ENCODE results near the gene JMJD7.

JMJD7 gene

GRCh38 chr15:41822957-41823356 is 4.9 kb upstream of the JMJD7 start:
- DNase-seq: no peak

DNA sequence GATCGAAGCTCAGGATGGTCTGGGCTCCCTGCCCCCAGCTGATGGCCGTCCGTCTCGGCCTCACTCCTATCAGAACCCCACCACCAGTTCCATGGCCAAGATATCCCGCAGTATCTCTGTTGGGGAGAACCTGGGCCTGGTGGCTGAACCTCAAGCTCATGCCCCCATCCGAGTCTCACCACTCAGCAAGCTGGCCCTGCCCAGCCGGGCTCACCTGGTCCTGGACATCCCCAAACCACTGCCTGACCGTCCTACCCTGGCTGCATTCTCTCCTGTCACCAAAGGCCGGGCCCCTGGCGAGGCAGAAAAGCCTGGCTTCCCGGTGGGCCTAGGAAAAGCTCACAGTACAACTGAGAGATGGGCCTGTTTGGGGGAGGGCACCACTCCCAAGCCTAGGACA is 4.4 kb upstream of the JMJD7 start:
- DNase-seq: no peak

DNA sequence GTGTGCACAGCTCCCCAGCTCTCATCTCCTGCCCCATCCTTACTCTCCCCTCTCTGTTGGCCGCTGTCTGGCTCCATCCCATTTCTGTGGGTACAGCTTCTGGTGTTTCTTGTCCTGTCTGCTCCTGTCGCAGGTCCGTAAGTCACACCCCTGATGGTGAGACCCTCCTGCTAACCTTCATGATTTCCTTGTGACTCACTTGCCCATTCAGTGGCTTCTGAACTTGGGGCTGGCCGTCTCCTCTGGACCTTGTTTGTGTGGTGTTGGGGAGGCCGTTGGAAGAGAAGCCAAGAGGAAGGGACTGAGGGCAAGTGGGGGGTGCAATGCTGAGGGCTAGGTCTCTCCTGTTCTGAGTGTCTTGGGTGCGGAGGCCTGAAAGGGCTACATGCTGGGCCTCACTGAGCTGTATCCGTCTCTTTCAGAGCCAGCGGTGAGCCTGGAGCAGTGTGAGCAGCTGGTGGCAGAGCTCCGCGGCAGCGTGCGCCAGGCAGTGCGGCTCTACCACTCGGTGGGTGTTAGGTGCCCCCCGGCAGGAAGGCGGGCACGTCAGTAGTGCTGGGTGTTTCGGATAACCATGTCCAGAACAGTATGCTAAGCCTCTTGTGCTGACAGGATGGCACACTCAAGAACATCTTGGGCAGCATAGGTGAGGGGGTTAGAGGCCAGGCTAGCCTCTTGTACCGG is 3.7 kb upstream of the JMJD7 start:
- no peak for DNase-seq

DNA sequence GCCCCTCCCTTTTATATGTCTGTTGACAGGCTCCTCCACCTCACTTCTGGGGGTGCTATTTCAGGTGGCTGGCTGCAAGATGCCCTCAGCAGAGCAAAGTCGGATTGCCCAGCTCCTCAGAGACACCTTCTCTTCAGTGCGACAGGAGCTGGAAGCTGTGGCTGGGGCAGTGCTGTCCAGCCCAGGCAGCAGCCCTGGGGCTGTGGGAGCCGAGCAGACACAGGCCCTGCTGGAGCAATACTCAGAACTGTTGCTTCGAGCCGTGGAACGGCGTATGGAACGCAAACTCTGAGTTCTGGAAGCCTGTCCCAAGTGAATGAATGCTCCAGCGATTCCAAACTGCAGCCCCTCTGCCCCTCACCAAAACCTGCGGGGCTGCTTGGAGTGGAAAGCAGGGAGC is 2.7 kb upstream of the JMJD7 start:
- DNase-seq: no peak

DNA sequence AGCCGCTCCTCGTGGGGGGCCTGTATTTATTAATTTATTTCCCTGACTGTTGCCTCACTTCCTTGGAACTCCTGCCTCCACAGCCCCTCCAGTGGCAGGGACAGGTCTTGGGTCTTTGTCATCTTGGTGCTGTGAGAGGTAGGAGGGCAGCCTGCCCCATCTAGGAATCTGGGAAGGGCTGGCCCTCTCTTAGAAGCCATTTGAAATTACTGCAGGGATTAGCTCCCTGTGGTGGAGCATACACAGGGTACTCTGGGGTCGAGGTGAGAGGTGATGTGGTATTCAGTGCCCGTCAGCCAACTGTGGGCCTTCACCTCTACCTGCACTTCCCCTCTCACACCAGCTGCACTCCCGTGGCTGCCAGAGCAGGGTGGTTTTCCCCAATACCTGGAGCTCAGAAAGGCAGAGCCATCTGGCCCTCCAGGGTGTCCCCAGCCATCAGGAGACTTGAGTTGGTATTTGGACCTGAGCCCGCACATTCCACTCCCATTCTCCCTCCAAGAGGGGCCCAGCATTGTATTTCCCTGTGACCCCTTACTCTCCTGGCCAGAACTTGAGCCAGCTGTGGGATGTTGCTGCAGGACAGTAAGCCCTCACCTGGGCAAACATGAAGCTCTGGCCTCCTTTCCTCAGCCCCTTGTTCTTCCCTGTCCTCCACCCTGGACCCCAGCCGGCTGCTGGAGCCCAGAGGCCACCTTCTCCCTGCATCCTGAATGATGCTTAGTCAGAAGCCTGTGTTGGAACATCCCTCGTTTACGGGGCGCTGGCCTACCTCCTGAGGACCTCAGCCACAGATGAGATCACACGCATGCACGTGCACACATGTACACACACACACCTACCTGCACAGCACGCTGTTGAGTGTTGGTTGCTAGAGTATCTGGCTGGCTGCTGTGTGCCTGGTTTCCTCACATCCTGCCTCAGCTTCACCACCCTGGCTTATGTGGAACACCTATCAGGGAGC is 2.0 kb upstream of the JMJD7 start:
- DNase-seq: no peak

DNA sequence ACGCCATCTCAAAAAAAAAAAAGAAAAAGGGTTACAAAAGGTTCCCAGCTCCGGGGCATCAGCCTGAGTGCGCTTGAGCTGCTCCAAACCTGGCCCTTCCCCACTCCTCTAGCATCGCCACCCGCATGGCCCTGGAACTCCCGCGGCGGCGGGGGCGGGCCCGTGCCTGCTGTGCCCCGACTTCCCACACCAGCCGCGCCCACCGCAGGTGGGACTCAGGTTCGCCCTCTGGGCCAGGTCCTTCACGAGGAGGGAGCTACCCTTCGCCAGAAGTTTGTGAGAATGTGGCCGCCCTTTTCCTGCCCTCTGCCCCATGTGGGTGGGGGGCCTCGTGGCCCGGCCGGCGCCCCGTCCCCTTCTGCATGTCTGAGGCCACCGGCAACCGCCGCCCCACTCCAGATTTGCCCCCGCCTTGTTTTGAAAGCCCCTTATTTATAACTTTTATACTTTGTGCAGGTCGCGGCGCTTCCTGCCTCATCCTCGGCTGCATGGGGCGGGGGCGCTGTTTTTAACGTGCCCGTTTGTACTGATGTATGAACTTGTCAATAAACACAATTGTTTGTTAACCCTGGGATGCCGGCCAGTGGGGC is 507 bp upstream of the JMJD7 start:
- DNase-seq: peak in 1 of 2 donors; percentile 17

DNA sequence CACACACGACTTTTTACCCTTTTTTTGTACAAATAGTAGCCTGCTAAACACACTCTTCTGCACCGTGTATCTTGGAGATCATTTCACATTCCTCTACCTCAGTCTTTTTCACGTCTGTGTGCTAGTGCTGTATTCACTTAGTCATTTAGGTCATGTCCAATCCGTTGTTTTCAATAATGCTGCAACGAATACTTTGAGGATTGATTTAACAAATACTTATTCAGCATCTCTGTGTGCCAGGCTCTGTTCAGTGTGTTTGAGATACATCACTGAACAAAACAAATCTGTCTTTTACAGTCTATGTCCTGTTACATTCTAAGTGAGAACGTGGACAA is 882 bp downstream of the JMJD7 start:
- DNase-seq: no peak

GRCh38 chr15:41829959-41830646 is 2.2 kb downstream of the JMJD7 start:
- DNase-seq: no peak

GRCh38 chr15:41831291-41831690 is 3.4 kb downstream of the JMJD7 start:
- peak; percentile 21 to 50 for DNase-seq

- DNase-seq: no peak
These were observed 4.3 kb downstream of the JMJD7 start for GRCh38 chr15:41832208-41832607.

DNA sequence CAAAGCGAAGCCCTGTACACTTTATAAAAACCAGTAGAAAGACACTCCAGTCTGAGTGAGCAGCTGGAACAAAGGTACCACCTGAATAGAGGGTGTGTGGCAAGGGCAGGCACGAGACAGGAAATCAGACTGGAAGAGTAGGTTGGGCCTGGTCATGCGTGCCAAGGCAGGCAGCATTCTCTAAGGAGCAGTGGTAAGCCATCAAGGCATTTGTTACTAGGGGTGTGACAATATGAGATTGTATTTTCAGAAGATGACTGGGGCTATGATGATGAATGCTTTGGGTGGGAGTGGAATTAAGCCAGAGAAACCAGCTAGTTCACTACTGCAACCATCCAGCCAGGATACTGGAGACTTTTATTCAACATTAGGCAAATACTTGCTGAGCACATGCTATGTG is 5.0 kb downstream of the JMJD7 start:
- DNase-seq: no peak

DNA sequence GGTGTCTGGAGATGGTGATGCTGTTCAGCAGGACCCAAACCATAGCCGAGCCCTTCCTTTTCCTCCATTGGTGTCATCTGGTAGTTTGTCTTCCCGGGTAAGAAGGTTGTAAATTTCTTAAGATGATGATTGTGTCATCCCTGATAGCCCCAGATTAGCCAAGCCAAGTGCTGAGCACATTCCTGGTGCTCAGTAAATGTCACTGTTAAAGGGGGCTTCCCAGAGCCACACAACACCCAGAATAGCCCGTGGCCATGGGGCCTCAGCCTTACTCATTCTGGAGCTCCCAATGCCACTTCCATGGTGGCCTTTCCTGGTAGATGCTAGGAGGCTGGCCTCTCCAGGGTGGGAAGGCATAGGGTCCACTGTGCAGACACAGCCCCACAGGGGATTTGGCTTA is 6.2 kb downstream of the JMJD7 start:
- DNase-seq: no peak

- no peak for DNase-seq
These were observed 8.2 kb downstream of the JMJD7 start for GRCh38 chr15:41836073-41836472.

DNA sequence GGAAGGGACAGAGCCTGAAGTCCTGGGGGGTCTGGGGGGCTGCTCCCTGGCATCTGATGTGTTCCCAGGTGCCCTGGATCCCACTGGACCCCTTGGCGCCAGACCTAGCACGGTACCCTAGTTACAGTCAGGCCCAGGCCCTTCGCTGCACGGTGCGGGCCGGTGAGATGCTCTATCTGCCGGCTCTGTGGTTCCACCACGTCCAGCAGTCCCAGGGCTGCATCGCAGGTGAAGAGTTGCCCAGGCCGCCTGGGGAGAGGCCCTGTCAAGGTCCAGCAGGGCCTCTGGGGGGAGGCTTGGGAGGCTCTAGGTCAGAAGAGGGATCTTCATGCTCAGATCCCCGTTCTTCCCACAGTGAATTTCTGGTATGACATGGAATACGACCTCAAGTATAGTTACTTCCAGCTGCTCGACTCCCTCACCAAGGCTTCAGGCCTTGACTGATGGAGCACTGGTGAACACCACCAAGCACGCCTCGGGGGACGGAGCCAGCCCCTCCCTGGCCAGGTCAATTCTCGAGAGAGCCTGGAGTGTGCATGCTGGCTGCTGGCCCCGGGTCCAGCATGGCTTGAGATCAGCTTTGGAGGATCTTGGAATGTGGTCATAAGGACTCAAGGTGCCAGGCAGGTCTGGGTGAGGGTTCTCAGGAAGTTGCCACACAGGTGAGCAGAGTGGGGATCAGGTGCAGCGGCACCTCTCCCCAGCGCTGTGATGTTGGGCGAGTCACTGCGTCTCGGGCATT is 9.0 kb downstream of the JMJD7 start:
- DNase-seq: no peak

DNA sequence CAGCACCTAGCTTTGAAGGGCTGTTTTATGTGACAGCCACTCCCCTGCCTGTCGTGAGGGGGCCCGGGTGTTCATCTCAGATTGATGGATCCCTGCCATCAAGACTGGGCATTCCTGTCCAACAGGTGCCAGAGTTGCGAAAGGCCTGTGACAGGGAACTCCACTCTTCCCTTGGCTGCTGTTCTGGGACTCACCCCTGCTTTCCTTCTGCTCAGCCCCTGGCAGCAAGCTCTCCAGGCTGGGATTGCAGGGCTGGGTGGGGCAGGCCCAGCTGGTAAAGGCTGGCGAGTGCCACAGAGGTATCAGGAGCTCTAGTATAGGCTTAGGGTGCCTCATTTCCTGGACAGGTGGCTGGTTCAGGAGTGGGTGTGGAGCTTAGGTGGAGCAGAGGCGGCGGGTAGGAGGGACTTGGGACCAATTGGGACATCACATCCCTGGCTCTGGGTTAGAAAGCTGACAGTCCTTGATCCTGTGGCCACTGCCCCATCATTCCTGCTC is 10.6 kb downstream of the JMJD7 start, which contains the start of gene PLA2G4B:
TSS of gene PLA2G4B (plus strand) at position 448 of the 498 bp plus-strand sequence. CDS start 67 bp downstream, outside the sequence.
- DNase-seq: no peak

GRCh38 chr15:41839781-41840491 is 12.0 kb downstream of the JMJD7 start:
- no peak for DNase-seq

DNA sequence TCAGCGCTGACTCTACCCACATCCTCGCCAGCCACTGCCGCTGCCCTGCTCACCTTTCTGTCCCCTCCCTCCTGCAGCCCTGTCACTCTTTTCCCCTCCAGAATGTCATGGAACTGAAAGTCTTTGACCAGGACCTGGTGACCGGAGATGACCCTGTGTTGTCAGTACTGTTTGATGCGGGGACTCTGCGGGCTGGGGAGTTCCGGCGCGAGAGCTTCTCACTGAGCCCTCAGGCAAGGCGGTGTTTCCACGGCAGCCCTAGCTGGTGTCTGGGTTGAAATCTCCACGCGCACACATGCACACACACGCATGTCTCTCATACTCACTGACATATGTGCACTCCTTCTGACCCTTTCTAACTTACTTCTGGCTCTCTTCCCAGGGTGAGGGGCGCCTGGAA is 12.8 kb downstream of the JMJD7 start:
- DNase-seq: no peak

- no peak for DNase-seq
These were observed 13.2 kb downstream of the JMJD7 start for GRCh38 chr15:41841131-41841530.

DNA sequence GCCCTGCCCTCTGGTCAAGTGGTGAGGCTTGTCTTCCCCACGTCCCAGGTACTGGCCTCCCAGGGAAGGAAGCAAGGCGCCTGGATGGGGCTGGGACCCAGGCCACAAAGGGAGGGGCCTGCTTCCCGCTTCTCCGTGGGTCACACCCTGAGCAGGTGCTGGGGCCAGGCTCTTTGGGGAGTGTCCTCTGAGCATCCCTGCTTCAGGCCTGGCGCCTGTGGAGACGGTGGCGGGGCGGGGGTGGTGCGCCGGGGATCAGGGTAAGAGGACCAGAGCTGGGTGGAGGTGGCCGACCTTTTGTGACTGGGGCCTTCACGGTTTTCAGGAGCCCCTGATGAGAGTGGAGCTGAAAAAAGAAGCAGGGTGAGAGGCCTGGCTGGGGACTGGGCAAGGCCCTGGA is 14.3 kb downstream of the JMJD7 start:
- DNase-seq: no peak

GRCh38 chr15:41843571-41843970 is 15.7 kb downstream of the JMJD7 start:
- no peak for DNase-seq

GRCh38 chr15:41844814-41845213 is 16.9 kb downstream of the JMJD7 start:
- DNase-seq: no peak

DNA sequence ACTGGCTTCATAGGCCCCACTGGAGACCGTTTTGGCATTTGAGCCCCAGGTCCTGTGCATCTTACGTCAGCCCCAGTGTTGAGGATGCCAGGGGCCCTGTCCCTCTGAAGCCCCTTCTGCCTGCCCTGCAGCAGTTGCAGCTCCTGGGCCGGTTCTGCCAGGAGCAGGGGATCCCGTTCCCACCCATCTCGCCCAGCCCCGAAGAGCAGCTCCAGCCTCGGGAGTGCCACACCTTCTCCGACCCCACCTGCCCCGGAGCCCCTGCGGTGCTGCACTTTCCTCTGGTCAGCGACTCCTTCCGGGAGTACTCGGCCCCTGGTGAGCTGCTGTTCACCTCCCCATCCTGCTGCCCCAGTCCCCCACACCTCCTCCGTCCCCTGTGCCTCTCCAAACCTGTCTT is 19.3 kb downstream of the JMJD7 start:
- DNase-seq: no peak
